CD4-positive, alpha-beta memory T cell (primary cell): ENCODE results near the gene WWC1. TPM values are rescaled to one million over a fixed set of nuclear protein-coding genes. Genes with fewer than 3 reads are reported as not detected.

Experiments used
- CTCF ChIA-PET: fragments of 350-600 bp; sonication (Branson Sonifier 250); formaldehyde crosslinking; loops from one replicate; lab custom pipeline; 2021; ENCODE audit warnings: inconsistent platforms; ENCODE audit not compliant: partially characterized antibody; lab: Charles Lee
- POLR2A ChIA-PET: fragments of 350-600 bp; sonication (Branson Sonifier 250); formaldehyde crosslinking; loops from one replicate; lab custom pipeline; 2021; ENCODE audit not compliant: partially characterized antibody; lab: Charles Lee
- DNase-seq, 5 donors: peaks; one replicate each; pipeline versions ENCODE4 v3.0.0 to v3.0.0-alpha.2; 2020 to 2022; ENCODE audit warnings: mixed read lengths in 1 of 5
- H3K27ac ChIP-seq: one replicate; pipeline ENCODE4 v1.7.0; 2013; ENCODE audit warnings: low read depth, low read length
- H3K27me3 ChIP-seq: 2 replicates; pipeline ENCODE4 v1.7.0; 2013; ENCODE audit warnings: mild to moderate bottlenecking, low read length, moderate library complexity; ENCODE audit not compliant: insufficient read depth
- H3K36me3 ChIP-seq: 2 replicates; pipeline ENCODE4 v1.7.0; 2013; ENCODE audit warnings: mild to moderate bottlenecking, low read length, moderate library complexity; ENCODE audit not compliant: insufficient read depth
- H3K4me1 ChIP-seq: 2 replicates; pipeline ENCODE4 v1.7.0; 2013; ENCODE audit warnings: mild to moderate bottlenecking, low read length, moderate library complexity; ENCODE audit not compliant: insufficient read depth
- H3K4me3 ChIP-seq, 2 donors: one replicate each; pipeline ENCODE4 v1.7.0; 2013; ENCODE audit warnings: low read length in 2 of 2, mild to moderate bottlenecking in 1 of 2
- H3K9me3 ChIP-seq, 2 donors: one replicate each; pipeline ENCODE4 v1.7.0; 2013; ENCODE audit warnings: low read length in 2 of 2, control low read depth in 1 of 2; ENCODE audit not compliant: control insufficient read depth in 1 of 2
- H3K27ac Mint-ChIP-seq, 7 donors: one replicate each; pipeline ENCODE4 v1.8.0; 2020 to 2021; ENCODE audit warnings: mixed read lengths in 7 of 7, mild to moderate bottlenecking in 6 of 7, inconsistent platforms in 3 of 7, moderate library complexity in 3 of 7
- H3K27me3 Mint-ChIP-seq, 2 donors: one replicate each; pipeline ENCODE4 v1.8.0; 2020 to 2021; ENCODE audit warnings: mixed read lengths in 2 of 2
- H3K36me3 Mint-ChIP-seq, 2 donors: one replicate each; pipeline ENCODE4 v1.8.0; 2020 to 2021; ENCODE audit warnings: mixed read lengths in 2 of 2, inconsistent platforms in 1 of 2, mild to moderate bottlenecking in 1 of 2
- H3K4me1 Mint-ChIP-seq, 4 donors: one replicate each; pipeline ENCODE4 v1.8.0; 2020 to 2021; ENCODE audit warnings: mixed read lengths in 4 of 4, mild to moderate bottlenecking in 1 of 4
- H3K4me3 Mint-ChIP-seq, 8 donors: one replicate each; pipeline ENCODE4 v1.8.0; 2020 to 2021; ENCODE audit warnings: mixed read lengths in 8 of 8, mild to moderate bottlenecking in 7 of 8, moderate library complexity in 6 of 8, inconsistent platforms in 3 of 8
- H3K9me3 Mint-ChIP-seq, 8 donors: one replicate each; pipeline ENCODE4 v1.8.0; 2020 to 2021; ENCODE audit warnings: mixed read lengths in 8 of 8, mild to moderate bottlenecking in 5 of 8, inconsistent platforms in 3 of 8, moderate library complexity in 1 of 8
- intact Hi-C: fragments of 100-400 bp; cut with micrococcal nuclease; formaldehyde crosslinking; loops from one replicate; pipeline ENCODE4 v1.15.1; 2023
- polyA plus RNA-seq, 2 donors: library from polyadenylated mRNA; unstranded; fragments of 300-500 nt; fragmentation: Illumina TruSeq; gene quantifications; one replicate each; pipeline ENCODE4 v1.2.3, GENCODE V29; 2021
- total RNA-seq, 2 experiments: library from RNA; stranded (reverse); gene quantifications; one replicate each; pipeline ENCODE4 v1.2.3, GENCODE V29; 2021

Gene WWC1
- total and polyA plus RNA-seq, 4 experiments from 2014 or later = 0.22 to 2.7 (median 1.5) TPM

DNA sequence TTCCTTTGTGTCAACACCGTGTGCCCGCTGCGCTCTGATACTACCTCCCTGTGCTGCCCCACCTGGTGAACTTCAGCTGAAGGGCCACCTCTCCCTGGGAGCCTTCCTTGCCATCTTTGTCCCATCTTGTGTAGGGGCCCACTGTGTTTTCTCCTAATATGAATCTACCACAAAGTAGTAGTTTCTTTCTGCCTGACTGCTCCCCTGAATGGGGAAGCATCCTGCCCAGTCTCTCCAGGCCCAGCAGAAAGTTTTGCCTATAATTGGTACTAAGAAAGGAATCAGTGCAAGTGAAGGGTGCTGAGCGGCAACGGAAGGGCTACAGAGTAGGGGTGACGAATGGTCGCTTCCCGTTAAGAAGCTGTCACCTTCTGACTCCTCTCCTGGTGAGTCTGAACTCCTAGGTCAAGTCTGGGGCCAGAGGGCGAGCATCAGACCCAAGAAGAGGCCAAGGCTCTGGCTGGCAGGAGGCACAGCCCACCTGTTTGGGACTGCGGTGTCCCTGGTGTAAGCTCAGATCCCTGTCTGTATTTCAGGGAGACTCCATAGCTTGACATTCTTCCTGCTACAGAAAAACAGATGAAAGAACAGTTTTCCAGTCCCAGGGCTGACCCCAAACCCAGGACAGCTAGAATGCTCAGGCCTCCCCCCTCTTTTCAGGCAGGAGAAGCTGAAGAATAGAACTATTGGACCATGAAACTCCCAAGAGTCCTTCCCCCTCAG is 24.1 kb downstream of the WWC1 start:
- CTCF ChIA-PET = no interaction called here
- no peak for DNase-seq
- POLR2A ChIA-PET = no interaction called here

DNA sequence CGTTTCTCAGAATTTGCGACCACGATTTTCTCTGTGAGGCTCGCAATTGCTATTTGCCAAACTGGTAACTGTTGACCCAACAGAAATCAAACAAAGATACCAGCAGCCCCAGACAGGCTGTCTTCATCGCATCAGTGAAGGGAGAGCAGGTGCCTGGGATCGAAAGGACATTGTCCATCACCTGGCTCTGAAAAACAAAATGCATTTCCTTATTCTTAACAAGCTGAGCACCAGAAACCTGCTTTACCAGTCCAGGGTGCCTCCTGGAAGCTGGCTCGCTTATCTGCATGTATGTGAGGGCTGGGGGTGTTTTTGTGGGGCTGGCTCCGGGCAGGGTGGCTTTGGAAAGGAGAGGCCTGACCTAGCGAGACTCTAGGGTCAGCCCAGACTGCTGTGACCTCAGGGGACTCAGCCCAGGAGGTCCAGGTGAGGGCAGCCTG is 24.7 kb downstream of the WWC1 start:
- no peak for DNase-seq
- peaks cover 1 to 2% of the 10 kb centered on the region in 2 donors for H3K27me3 Mint-ChIP-seq
- POLR2A ChIA-PET = no interaction called here
- no peak overlapping the region for H3K27ac Mint-ChIP-seq
- H3K9me3 Mint-ChIP-seq = no peaks in the 10 kb centered on the region
- H3K36me3 Mint-ChIP-seq = no peaks in the 10 kb centered on the region
- no peaks in the 10 kb centered on the region for H3K27me3 ChIP-seq
- no peaks in the 10 kb centered on the region for H3K36me3 ChIP-seq
- no peak overlapping the region for H3K4me3 Mint-ChIP-seq
- no peak overlapping the region for H3K27ac ChIP-seq
- intact Hi-C loops = no loop called here
- no peaks in the 10 kb centered on the region for H3K4me1 ChIP-seq
- CTCF ChIA-PET = no interaction called here
- no peaks in the 10 kb centered on the region for H3K9me3 ChIP-seq
- no peaks in the 10 kb centered on the region for H3K4me1 Mint-ChIP-seq
- no peak overlapping the region for H3K4me3 ChIP-seq

More for the DNA sequence above, 24.1 kb downstream of the WWC1 start:
- Histone ChIP-seq H3K9me3 (no peaks in the 10 kb centered on the region), H3K36me3 (no peaks in the 10 kb centered on the region), H3K4me1 (no peaks in the 10 kb centered on the region), H3K4me3 (no peak overlapping the region), H3K27ac (no peak overlapping the region), H3K27me3 (no peaks in the 10 kb centered on the region)
- Mint-ChIP-seq H3K36me3 (no peaks in the 10 kb centered on the region), H3K4me1 (no peaks in the 10 kb centered on the region), H3K27ac (no peak overlapping the region), H3K4me3 (no peak overlapping the region), H3K27me3 (peaks cover under 1 to 1% of the 10 kb centered on the region in 2 donors), H3K9me3 (no peaks in the 10 kb centered on the region)
- intact Hi-C loops = no loop called here

DNA sequence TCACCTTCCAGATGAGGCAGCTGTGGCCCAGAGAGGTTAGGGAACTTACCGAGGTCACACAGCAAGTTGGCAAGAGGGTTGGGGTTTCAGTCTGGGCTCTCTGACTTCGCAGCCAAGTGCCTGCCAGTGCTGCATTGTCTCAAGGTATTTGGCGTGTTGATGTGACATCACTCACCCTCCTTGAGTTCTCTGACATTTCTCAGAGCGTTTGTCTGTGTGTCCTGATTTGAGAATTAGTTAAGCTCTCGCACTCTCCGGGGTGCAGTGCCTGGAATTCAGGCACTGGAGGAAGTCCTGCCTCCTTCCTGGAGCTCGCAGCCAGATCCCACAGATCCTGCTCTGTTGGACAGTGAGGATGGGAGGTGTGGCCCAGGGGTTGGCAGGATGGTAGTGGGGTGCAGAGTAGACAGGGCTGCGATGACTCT is 25.7 kb downstream of the WWC1 start:
- ChIA-PET POLR2A (no interaction called here), CTCF (no interaction called here)
- Histone ChIP-seq H3K27ac (no peak overlapping the region), H3K27me3 (no peaks in the 10 kb centered on the region), H3K4me1 (no peaks in the 10 kb centered on the region), H3K4me3 (no peak overlapping the region), H3K9me3 (no peaks in the 10 kb centered on the region), H3K36me3 (no peaks in the 10 kb centered on the region)
- Mint-ChIP-seq H3K9me3 (no peaks in the 10 kb centered on the region), H3K4me3 (no peak overlapping the region), H3K27me3 (peaks cover 1 to 2% of the 10 kb centered on the region in 2 donors), H3K27ac (no peak overlapping the region), H3K4me1 (no peaks in the 10 kb centered on the region), H3K36me3 (no peaks in the 10 kb centered on the region)
- DNase-seq = no peak
- intact Hi-C loops = no loop called here

GRCh38 chr5:168317521-168318147 is 26.2 kb downstream of the WWC1 start:
- no peaks in the 10 kb centered on the region for H3K9me3 ChIP-seq
- H3K27me3 Mint-ChIP-seq = peaks cover 1 to 4% of the 10 kb centered on the region in 2 donors
- H3K9me3 Mint-ChIP-seq = no peaks in the 10 kb centered on the region
- no peak overlapping the region for H3K27ac ChIP-seq
- ChIA-PET CTCF (no interaction called here), POLR2A (no interaction called here)
- no peaks in the 10 kb centered on the region for H3K4me1 ChIP-seq
- no peaks in the 10 kb centered on the region for H3K27me3 ChIP-seq
- H3K4me1 Mint-ChIP-seq = no peaks in the 10 kb centered on the region
- H3K27ac Mint-ChIP-seq = no peak overlapping the region
- intact Hi-C loops = no loop called here
- no peaks in the 10 kb centered on the region for H3K36me3 ChIP-seq
- H3K4me3 Mint-ChIP-seq = no peak overlapping the region
- H3K4me3 ChIP-seq = no peak overlapping the region
- DNase-seq = no peak
- no peaks in the 10 kb centered on the region for H3K36me3 Mint-ChIP-seq

DNA sequence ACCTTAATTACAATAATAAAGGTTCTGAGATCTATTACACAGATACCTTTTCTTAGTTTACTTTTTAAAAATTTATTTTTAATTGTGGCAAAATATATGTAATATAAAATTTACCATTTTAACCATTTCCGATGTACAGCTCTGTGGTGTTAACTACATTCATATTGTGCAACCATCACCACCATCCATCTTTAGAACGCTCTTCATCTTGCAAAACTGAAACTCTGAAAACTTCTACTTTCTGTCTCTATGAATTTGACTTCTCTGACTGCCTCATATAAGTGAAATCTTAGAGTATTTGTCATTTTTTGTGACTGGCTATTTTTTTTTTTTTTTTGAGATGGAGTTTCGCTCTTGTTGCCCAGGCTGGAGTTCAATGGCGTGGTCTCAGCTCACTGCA is 26.8 kb downstream of the WWC1 start:
- no peak overlapping the region for H3K27ac ChIP-seq
- intact Hi-C loops = no loop called here
- H3K4me3 Mint-ChIP-seq = no peak overlapping the region
- no peak for DNase-seq
- no peaks in the 10 kb centered on the region for H3K27me3 ChIP-seq
- no peak overlapping the region for H3K4me3 ChIP-seq
- H3K36me3 Mint-ChIP-seq = no peaks in the 10 kb centered on the region
- H3K9me3 ChIP-seq = no peaks in the 10 kb centered on the region
- no peak overlapping the region for H3K27ac Mint-ChIP-seq
- ChIA-PET POLR2A (no interaction called here), CTCF (no interaction called here)
- H3K9me3 Mint-ChIP-seq = no peaks in the 10 kb centered on the region
- no peaks in the 10 kb centered on the region for H3K4me1 Mint-ChIP-seq
- H3K36me3 ChIP-seq = no peaks in the 10 kb centered on the region
- H3K27me3 Mint-ChIP-seq = peaks cover 1 to 7% of the 10 kb centered on the region in 2 donors
- H3K4me1 ChIP-seq = no peaks in the 10 kb centered on the region

DNA sequence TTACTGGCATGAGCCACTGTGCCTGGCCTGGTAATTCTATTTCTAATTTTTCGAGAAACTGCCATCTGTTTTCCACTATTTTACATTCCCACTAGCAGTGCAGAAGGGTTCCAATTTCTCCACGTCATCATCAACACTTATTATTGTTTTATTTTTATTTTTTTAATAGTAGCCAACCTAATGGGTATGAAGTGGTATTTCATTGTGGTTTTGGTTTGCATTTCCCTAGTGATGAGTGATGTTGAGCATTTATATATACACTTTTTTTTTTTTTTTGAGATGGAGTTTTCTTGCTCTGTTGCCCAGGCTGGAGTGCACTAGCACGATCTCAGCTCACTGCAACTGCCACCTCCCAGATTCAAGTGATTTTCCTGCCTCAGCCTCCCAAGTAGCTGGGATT is 28.3 kb downstream of the WWC1 start:
- no peaks in the 10 kb centered on the region for H3K4me1 ChIP-seq
- POLR2A ChIA-PET = no interaction called here
- H3K36me3 Mint-ChIP-seq = no peaks in the 10 kb centered on the region
- no peaks in the 10 kb centered on the region for H3K27me3 ChIP-seq
- CTCF ChIA-PET = no interaction called here
- DNase-seq = no peak
- no peaks in the 10 kb centered on the region for H3K9me3 Mint-ChIP-seq
- intact Hi-C loops = no loop called here
- no peaks in the 10 kb centered on the region for H3K9me3 ChIP-seq
- H3K4me3 ChIP-seq = no peak overlapping the region
- H3K27ac ChIP-seq = no peak overlapping the region
- H3K4me3 Mint-ChIP-seq = no peak overlapping the region
- H3K27ac Mint-ChIP-seq = no peak overlapping the region
- H3K36me3 ChIP-seq = no peaks in the 10 kb centered on the region
- no peaks in the 10 kb centered on the region for H3K4me1 Mint-ChIP-seq
- peaks cover 1 to 7% of the 10 kb centered on the region in 2 donors for H3K27me3 Mint-ChIP-seq

- H3K4me3 ChIP-seq = no peak overlapping the region
- no peaks in the 10 kb centered on the region for H3K27me3 ChIP-seq
- no peak overlapping the region for H3K4me3 Mint-ChIP-seq
- H3K36me3 Mint-ChIP-seq = no peaks in the 10 kb centered on the region
- intact Hi-C loops = no loop called here
- no peaks in the 10 kb centered on the region for H3K36me3 ChIP-seq
- H3K27me3 Mint-ChIP-seq = peaks cover under 1 to 9% of the 10 kb centered on the region in 2 donors
- H3K27ac Mint-ChIP-seq = no peak overlapping the region
- POLR2A ChIA-PET = no interaction called here
- no peaks in the 10 kb centered on the region for H3K9me3 ChIP-seq
- no peak for DNase-seq
- no peak overlapping the region for H3K27ac ChIP-seq
- H3K4me1 Mint-ChIP-seq = no peaks in the 10 kb centered on the region
- no peaks in the 10 kb centered on the region for H3K4me1 ChIP-seq
- H3K9me3 Mint-ChIP-seq = no peaks in the 10 kb centered on the region
- CTCF ChIA-PET = no interaction called here
These were observed 29.4 kb downstream of the WWC1 start for GRCh38 chr5:168320805-168321204.
